AG20443 (cell line): ENCODE measurements around the gene WBP11.

ENCODE experiments used
- DNase-seq: peaks from one replicate; pipeline ENCODE4 v3.0.0; 2012; ENCODE audit warnings: low spot score, mixed read lengths

The WBP11 gene

DNA sequence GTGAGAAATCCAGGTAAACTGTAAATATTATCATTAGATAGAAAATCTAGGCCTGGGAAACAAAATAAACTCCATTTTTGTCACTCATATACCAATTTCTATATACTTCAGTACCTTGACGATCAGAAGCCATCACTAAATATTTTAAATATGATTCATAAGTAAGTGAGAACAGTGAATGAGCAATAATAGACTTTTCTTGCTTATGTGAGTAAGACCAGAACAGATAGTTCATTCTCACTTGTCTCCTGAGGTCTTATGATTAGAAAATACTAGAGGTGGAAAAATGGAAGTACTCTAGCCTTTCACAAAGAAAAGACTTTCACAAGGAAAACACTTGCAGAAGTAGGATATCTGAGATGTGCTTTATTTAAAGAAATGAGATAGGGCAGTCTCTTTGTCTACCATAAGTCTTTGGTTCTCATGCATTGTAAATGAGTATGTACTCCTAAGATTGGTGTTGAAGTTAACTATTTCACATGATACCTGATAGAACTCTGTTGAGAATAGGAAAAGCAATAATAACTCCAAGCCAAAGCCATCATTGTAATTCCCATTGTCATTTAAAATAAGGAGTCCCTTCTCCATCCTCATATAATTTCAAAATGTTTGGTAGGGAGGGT, 20.8 kb upstream of the WBP11 start:
- no peak for DNase-seq

DNA sequence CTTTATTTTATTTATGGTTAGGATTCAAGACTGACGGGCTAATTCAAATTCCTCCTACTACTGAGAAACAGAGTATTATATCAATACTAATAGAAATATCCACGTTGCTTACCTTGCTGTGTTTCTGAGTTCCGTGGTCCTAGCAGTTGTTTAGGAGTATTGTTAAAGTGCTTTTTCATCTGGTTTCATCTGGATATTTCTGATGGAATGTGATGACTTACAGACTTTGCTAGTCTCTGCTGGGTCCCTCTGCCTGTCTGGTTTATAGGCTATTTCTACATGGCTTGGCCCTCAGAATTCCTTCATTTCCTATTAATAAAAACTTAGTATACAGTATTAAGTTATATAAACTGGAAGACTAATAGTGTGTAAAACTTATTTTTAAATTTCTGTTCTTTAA, 10.7 kb upstream of the WBP11 start, which contains the start of gene SMCO3:
TSS of gene SMCO3 (minus strand) at position 169 of the 400 bp plus-strand sequence. CDS start 7,502 bp downstream, outside the sequence.
- no peak for DNase-seq

DNA sequence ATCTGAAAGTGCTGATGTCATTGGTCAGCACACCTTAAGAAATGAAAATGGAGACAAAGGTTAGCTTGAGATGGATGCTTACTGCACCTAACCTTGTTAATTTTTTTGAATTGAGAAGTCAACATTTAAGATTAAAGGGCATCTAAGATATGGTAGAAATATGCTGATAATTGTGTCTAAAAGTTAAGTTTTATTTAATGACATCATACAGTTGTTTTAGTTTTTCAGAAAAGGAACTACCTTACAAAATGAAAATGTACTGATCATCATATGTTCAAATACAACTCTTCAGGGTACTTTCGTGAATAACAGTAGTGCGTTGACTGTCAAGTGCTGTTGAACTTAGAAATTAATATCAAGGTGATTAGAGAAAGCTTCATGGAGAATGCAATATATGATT, 8.2 kb upstream of the WBP11 start:
- no peak for DNase-seq

DNA sequence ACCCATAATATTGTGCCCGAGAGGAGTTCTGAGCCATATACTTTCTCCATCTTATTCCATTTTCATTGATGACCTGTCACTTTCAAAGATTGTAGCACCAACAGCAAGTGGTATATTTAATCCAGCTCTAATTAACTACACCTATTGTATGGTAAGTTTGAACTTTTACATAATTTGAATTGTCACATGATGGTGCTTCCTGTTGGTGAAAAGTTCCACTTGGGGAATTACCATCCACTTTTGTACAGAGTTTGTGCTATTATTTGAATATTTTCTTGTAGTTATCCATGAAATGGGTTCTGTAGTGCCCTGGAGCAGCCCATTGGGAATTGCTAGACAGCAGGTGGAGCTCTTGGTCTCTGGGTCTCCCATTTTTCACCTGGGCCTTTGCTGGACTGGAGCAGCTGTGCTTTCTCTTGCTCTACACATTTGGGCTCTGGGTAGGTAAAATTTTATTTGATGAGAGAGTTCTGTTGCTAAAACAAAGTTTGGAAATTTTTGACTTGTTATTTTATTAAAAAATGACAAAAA, 7.7 kb upstream of the WBP11 start:
- DNase-seq, result peak; percentile 22

DNA sequence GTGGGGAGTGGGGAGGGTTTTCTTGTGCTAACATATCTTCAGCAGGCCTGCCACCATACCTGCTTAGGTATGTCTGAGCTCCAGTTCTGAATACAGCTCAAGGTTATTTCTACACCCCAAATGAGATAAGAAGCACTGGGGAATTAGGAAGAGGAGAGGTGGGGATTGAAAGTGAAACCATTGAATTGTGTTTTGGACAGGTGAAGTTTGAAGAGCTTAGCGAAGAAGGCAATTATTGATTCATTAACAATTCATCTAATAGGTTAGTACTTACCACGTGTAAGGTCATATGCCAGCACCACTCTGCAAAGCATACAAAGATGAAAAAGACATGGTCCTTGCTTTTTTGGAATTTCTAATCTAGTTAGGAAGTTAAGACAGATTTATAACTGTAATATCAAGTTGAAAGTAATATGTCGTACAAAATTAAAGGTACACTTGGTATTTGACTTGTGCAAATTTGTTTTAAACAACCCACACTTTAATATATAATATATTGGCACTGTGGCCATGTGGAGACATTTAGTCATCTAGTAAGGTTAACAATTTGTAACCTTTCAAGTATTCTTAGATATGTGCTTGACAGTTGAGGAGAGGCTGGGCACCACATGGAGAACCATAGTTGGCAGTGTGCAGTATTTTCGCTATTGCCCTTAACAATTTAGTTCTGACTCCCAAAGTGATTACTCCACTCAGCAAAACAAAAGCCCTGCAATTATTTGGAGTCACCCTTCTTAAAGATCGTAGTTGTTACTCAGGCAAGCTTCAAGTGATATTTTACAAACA, 7.1 kb upstream of the WBP11 start:
- DNase-seq, result no peak

DNA sequence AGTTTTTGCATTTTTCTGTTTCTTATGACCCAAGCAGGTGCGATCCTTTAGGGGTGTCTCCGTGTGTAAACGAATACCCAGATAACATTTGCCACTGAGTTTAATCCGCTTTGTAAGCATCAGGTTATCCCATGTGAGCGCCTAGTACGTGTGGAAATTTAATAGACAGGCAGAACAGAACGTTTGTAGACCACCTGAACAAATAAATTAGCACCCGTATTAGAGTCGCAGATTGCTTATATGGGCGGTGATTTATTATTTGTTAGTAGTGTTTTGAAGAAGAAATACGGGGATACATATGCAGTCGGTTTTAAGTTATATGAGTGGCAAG, 517 bp upstream of the WBP11 start:
- no peak for DNase-seq

DNA sequence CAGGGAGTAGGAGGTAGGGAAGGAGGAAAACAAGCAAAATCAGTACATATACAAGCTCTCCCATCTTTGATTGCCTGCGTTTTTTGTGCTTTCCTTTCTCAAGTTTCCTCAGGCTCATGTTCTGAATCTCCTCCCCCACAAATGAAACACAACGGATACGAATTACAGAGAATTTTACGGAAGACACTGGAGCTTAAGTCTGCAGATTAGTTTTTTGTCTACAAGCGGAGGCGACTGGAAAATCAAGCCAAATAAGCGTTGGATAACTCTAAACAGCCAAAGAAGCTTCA, 612 bp downstream of the WBP11 start:
- DNase-seq, result no peak

DNA sequence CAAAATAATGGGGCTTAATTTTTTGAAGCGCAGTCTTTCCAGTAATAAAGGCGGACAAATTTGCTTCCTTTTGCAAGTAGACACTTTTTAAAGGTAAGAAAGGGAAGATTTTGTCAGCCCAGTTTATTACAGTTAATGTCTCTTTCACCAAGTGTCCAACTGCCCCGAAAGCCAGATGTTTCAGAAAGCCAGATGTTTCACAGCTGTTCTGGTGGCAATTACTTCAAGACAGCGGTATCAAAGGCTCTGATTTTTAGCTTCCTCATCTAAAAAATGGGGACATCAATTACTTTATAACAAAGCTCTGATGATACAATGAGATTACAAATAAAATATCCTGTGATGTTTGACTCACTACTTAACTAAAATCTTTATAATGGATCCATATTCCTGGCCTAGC, 1.0 kb downstream of the WBP11 start:
- no peak for DNase-seq

DNA sequence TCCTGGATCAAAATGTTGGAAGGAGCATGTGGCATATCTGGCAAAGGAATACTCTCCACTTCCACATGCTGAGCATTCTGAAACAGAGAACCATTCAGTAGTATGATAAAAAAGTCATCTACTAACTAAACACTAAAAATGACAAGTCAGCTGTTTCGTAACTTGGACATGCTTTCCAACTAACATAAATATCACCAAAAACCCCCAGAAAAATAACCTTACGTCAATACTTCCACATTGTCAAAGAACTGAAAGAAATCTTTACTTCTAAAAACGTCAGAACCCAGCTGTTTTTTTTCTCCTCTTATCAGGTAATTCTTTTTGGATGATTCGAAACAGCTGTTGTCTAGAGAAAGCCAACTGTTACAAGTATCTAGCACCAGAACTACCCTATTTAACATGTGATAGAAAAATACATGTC, 8.2 kb downstream of the WBP11 start:
- DNase-seq, result no peak

DNA sequence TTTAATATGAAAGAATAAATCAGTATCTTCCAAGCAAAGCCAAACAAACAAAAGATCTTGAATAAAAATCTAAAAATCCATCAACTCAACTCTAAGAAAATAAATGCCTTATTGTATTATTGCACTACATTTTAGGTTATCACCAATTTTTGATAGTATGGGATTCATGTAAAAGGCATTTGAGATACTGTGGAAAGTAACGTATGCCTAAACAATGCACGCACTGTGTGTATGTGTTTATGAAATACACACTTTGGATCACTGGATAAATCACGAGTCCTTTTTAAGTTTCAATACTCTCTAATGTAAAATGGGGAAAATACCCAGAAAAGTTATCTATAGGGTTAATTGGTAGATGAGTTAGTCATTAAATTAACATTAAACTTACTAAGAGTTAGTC, 17.7 kb downstream of the WBP11 start:
- DNase-seq, result no peak

DNA sequence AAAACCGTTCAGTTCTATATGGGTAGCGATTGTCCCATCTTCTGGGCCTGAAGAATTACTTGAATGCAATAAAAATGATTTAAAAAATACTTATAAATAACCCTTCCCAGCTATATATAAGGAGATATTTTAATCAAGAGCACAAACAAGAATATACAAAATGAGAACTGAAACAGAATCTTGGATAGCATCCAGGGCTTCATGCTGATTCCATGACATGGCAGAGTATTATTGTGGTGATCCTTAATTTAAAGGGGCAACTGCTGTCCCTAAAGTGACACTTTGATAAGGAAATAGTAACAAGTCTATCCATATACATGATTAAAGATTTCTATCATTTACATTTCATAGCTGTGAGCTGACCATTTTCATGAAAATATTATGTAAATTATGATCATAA, 18.8 kb downstream of the WBP11 start:
- DNase-seq, result no peak

DNA sequence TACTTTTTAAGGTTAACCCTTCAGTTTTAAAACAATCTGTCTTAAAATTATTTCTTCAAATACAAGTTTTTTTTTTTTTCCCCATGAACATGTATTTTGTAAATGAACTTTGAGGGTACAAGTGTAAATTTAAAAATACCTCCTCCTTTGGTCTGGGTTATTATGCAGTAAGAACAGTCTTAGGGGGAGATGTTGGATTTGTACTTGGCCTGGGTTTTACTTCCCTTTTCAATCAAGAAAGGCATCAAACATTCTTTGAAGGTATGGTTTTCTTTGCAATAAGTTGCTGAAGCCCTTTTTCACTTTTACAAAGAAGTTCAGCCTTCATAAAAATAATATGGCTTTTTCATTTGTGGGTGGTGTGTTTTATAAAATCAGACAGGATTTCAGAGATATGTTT, 20.5 kb downstream of the WBP11 start:
- no peak for DNase-seq

DNA sequence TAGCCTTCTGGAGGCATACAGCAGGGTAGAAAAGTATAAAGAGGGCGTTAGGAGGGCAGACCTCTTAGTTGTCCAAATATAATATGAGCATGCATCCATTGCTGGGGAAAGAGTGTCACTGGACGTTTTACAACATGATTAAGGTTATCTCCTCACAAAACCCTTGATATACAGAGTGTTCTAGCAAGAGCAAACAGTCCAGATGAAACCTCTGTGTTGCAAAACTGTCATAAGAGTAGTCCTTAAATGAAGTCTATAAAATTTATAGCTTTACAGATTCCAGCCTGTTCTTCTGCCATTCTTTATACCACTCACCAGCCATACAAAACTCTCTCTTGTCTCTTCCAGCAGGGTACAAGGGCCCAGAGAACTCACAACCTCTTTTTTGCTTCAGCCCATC, 21.7 kb downstream of the WBP11 start:
- no peak for DNase-seq

DNA sequence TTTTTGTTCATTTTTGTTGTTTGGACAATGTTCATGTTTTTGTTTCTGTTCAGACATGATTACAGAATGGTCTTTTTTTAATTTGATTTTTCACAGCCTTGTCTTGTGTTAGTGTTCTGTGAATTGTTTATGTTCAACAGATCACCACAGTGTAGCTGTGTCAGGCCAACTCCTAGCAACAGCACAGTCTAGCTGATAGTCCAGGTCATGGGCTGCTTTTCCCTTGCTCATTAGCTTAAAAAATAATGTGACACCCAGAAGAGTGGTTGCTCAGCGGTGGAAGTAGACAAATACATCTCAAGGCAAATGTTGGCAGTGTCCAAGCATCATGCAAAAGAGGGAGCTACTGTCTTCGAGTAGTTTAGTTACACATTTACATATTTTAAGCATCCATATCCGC, 22.4 kb downstream of the WBP11 start:
- DNase-seq, result no peak

DNA sequence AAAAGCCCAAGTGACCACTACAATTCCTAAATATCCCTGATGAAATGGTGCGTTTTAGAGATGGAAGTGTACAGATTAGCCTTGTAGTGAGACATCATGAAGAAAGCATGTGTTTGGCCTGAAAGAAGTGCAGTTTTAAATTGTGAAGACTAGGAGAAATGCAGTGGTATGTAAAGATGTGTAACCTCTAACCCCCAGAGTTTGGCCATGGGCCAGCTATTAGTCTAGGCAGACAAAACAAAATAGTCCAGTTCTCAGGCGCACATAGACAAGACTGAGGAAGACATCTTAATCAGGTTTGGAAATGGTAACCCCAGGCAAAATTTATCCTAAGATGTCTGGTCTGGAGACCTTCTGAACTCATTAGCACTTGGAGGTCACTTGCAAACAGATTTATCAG, 23.4 kb downstream of the WBP11 start:
- DNase-seq, result no peak

DNA sequence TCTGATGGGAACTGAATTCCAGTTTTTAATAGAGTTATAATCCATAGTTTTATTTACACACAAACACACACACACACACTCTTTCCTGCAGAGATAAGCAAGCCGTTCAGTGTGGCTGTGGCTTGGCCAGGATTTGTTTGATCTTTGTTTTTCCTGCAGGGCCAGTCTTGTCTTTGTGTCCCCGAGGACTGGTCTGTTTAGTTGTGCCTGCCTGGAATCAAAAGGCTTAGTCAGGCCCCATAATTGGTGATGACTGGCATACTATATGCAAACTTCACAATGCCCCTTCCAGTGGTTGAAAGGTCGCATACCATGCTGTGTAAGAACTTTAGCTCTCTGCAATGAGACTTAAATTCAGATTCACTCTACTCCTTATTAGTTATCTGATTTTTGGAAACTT, 26.0 kb downstream of the WBP11 start:
- DNase-seq, result no peak

DNA sequence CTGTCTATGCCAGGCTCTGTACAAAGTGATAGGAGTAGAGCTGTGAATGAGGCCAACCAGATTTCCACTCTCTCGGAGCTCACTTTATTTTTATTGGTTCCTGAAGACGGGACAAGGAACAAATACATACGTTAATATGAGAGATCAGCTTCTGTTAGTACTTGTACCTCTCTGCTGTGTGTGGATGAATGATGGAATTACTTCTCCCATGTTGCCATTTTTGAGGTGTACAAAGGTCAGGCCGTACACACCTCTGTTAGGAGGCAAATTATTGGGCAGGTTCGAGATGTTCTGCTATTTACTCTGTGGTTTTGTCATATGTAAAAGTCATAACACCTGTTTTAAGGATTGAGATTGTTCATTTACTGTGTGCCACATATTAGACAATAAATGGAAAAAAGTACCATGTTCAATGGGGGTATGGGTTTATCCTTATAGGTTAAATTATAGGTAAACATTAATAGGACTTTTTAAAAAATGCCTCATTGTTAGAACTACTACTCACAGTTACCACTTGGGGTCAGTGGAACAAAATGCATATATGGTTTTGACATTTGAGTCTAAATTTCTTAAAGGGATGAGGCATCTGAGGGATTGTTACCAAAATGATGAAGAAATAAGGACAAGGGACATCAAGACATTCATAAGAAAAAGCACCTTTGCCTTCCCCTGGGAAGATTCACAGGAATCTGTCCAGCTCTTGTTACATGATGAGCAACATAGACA, 26.9 kb downstream of the WBP11 start:
- DNase-seq, result no peak

DNA sequence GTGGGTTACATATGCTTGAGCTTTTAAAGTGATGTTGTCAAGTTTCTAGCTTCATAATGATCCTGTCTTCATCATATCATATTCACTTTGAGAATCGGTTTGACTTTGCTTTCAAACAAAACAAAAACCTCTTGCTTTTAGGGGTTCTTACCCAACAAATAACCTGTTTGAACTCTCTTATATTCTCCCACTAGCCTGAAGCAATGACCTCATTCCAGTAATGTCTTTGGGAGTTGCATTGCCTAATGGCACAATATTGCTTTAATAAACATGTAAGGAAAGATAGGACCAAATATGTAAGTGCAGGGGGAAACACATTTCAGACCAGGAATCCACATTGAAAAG, 27.7 kb downstream of the WBP11 start:
- peak; percentile 27 for DNase-seq

DNA sequence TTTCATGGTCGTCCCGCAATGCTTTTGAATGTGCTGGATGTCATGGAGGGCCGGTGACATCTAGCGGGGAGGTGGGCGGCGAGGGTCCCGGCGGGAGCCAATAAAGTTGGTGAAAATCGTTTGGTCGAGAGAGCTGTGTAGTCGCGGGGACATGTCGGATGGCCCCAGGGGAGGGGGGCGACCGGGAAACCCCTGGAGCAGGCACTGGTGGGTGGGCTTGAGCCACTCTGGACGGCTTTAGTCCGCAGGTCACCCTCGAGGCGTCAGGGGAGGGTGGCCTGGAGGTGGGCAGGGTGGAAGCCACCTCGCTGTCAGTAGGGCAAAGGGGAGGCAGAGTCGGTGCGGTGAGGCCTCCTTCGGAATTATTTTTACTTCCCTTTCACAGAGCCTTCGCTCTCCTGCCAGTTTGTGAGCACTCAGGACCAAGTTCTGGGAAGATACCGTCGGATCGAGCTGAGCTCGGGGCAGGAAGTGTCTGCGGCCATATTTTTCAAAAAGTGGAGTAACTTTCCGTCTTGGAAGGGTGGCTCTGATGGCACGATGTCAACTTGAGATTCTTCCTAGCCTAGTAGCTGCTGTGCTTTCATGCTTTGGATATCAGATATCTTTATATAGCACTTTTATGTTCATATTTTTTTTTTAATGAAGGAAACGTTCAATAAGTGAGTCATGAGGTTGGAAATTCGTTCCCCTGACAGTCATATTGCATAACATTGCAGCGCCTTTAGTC, 28.2 kb downstream of the WBP11 start:
- peak; percentile 47 for DNase-seq

DNA sequence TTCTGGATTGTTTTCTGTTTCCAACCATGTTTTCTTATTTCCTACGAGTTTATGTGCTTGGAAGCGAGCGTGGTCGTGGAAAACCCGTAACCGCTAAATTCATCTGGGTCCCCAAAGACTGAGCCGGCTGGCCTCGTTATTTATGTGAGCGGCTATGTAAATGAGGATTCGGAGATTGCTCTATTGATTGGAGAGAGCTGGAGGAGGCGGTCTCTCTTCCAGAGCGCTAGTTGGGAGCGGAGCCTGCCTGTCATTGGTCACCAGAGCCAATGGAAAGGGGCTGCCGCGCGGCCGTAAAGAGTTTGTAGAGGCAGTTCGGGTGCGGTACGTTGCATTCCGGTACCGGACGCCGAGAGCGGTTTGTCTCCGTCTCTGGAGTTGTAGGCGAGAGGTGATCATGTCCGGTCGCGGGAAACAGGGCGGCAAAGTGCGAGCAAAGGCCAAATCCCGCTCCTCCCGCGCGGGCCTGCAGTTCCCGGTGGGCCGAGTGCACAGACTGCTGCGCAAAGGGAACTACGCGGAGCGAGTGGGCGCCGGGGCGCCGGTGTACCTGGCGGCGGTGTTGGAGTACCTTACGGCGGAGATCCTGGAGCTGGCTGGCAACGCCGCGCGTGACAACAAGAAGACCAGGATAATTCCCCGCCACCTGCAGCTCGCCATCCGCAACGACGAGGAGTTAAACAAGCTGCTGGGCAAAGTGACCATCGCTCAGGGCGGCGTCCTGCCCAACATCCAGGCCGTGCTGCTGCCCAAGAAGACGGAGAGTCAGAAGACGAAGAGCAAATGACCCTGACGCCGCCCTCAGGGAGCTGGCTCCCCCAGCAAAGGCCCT, 29.0 kb downstream of the WBP11 start:
- peak; percentile 93 for DNase-seq

DNA sequence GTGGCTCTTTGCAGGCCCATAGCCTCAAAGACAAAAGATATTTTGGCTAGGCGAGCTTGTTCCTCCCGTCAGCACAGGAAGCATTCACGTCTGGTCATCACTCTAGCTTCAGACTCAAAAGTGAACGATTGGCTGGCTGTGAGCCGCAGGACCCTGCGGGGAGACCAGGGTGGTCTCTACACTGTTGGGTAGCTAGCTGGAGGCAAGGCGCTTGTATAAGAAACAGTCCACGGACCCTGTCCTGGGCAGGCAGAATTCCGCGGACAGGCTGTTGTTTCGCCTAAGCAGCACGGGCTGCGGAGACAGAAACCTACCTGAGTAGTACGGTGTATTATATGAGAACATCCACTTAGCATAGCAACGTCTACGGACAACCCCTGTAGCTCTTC, 29.6 kb downstream of the WBP11 start:
- no peak for DNase-seq

DNA sequence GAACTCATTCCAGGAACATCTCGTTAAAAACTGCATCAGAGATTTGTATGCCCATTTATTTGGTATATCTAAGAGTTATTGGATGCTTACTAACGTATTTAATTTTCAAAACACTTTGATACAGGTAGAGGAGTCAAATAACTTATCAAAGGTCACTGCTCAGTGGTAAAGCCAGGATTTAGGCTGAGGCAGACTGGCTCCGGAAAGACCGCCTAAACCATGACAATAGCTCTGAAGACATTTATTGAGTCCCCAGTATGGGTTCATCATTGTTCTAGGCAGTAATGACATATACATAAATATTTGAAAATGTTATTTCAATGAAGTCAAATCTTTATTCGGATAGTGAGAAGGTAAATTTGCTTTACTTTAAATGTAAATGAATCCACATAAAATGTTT, 30.3 kb downstream of the WBP11 start:
- no peak for DNase-seq
